ENCODE measurements around the gene PTPRR.

Gene PTPRR

DNA sequence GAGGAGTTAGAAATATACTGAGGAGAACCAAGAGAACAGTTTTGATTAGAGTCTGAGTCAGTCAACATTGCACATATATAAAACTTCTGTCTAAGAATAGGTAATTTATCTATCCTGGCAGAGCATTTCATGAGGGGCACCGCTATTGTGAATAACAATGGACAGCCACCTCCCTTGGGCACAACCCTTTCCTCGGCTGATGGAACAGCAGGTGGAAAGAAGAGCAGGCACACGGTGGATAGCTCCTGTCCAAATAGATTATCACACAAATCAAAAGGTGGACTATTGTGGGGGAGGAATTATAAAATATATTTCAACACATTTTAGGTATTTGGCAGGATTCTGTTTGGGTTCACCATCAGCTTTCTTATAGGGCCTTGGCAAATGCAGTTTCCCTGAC, 199.3 kb downstream of the PTPRR start:
- TF ChIP-seq, protein P1, sequence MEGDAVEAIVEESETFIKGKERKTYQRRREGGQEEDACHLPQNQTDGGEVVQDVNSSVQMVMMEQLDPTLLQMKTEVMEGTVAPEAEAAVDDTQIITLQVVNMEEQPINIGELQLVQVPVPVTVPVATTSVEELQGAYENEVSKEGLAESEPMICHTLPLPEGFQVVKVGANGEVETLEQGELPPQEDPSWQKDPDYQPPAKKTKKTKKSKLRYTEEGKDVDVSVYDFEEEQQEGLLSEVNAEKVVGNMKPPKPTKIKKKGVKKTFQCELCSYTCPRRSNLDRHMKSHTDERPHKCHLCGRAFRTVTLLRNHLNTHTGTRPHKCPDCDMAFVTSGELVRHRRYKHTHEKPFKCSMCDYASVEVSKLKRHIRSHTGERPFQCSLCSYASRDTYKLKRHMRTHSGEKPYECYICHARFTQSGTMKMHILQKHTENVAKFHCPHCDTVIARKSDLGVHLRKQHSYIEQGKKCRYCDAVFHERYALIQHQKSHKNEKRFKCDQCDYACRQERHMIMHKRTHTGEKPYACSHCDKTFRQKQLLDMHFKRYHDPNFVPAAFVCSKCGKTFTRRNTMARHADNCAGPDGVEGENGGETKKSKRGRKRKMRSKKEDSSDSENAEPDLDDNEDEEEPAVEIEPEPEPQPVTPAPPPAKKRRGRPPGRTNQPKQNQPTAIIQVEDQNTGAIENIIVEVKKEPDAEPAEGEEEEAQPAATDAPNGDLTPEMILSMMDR (IDR thresholded peaks at IDR 0.05; ENCODE audit: low read depth, low read length, missing control alignments) = no peak
- no peak overlapping the region for H3K4me3 ChIP-seq (replicated peaks; ENCODE audit: low read depth, low read length)

DNA sequence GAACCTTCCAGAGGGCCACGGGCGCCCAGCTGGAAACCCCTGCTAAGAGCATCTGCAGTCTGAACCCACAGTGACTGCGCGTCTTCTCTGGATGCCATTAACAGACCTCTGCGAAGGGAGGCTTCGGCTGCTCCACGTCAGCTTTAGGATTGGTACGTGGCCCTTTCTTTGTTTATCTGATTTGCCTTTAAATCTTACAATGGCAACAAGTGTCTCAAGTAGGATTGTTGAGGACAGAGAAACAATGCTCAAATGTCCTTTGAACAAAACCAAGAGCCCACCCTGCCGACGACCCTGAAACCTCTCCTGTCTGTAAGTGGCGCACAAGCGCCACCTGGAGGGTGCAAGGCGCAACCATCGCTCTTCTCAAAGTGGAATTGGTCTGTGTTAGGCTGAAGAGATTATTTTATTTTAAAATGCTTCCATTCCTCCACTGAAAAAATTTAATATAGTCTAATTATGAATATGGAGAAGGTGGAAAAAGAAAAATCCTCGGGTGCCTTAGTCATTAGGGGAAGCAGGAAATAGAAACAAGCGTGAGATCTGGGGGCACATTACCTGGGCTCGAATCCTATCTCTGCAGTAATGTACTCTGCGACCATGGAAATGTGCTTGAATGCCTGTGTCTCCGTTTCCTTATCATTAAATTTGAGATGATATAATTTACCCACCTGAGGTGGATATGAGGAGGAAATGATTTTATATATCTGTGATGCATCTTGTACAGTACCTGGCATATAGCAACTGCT, 200.7 kb downstream of the PTPRR start:
- peak overlapping the region; percentile 22 for H3K4me3 ChIP-seq (replicated peaks; ENCODE audit: low read depth, low read length)
- DNase-seq (ENCODE audit: extremely low read depth, low read depth) = no peak
- TF ChIP-seq, protein P1 (IDR thresholded peaks at IDR 0.05; ENCODE audit: low read depth, low read length, missing control alignments) = peak; percentile 96

More for the DNA sequence above, 199.3 kb downstream of the PTPRR start:
- DNase-seq (ENCODE audit: extremely low read depth, low read depth) = no peak

DNA sequence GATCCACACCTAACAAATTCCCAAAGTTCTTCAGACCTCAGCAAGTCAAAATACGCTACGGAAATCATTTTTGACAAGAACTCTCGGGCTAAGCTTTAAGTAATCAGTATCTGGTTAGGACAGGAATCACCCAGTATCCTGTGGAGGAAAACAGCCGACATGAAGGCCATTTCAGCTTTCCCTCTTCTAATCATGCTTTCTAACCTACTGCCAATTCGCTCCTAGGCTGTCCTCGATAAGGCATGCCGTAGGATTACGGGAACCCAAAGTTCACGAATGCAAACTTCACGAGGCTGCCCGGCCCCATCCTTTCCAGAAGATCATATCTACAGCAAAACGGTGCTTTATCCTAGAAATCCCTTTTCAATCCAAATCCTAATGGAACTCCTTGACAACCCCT, 201.5 kb downstream of the PTPRR start:
- TF ChIP-seq, protein P1 (IDR thresholded peaks at IDR 0.05; ENCODE audit: low read depth, low read length, missing control alignments) = no peak
- DNase-seq (ENCODE audit: extremely low read depth, low read depth) = no peak
- no peak overlapping the region for H3K4me3 ChIP-seq (replicated peaks; ENCODE audit: low read depth, low read length)

DNA sequence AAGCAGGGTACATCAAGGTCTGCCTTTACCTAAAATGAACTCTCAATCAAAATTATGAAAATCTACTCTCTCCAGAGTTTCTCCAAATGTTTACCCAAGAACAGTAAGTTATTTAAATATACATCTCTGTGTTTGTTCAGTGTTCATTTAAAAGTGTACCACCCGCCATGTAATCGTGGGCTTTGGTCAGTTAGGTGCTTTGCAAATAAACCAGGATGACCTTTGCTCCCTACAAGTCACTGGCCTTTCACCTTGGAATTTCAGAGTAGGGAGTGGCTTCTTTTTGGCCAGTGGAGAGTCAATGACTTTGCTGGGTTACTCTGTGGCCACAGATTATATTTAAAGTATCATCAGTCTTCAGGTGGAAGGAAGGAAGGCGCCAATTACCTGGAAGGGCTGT, 208.7 kb downstream of the PTPRR start:
- TF ChIP-seq, protein P1 (IDR thresholded peaks at IDR 0.05; ENCODE audit: low read depth, low read length, missing control alignments) = no peak
- no peak for DNase-seq (ENCODE audit: extremely low read depth, low read depth)
- no peak overlapping the region for H3K4me3 ChIP-seq (replicated peaks; ENCODE audit: low read depth, low read length)

DNA sequence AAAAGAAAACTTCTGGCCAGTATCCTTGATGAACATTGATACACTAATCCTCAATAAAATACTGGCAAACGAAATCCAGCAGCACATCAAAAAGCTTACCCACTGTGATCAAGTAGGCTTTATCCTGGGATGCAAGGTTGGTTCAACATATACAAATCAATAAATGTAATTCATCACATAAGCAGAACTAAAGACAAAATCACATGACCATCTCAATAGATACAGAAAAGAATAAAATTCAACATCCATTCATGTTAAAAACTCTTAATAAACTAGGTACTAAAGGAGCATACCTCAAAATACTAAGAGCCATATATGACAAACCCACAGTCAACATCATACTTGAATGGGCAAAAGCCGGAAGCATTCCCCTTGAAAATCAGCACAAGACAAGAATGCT, 211.5 kb downstream of the PTPRR start:
- TF ChIP-seq, protein P1 (IDR thresholded peaks at IDR 0.05; ENCODE audit: low read depth, low read length, missing control alignments) = no peak
- no peak for DNase-seq (ENCODE audit: extremely low read depth, low read depth)

DNA sequence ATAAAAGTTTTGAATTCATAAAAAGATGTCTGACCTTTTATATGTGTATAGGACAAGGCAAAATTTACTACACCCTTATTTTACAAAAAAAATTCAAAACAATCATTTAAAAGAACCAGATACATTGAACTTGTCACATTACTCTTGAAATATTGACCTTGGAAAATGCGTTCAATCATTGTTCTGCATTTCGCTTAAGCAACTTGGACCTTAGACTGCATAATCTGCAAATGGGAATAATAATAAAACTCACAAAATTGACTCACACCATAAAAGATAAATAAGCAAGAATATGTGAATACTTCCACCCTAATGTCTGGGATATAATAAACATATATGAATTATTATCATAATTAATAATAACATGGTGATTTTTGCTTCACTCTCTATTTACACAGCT, 213.9 kb downstream of the PTPRR start:
- TF ChIP-seq, protein P1 (IDR thresholded peaks at IDR 0.05; ENCODE audit: low read depth, low read length, missing control alignments) = no peak
- no peak for DNase-seq (ENCODE audit: extremely low read depth, low read depth)
- H3K4me3 ChIP-seq (replicated peaks; ENCODE audit: low read depth, low read length) = no peak overlapping the region

More for the DNA sequence above, 211.5 kb downstream of the PTPRR start:
- no peak overlapping the region for H3K4me3 ChIP-seq (replicated peaks; ENCODE audit: low read depth, low read length)

DNA sequence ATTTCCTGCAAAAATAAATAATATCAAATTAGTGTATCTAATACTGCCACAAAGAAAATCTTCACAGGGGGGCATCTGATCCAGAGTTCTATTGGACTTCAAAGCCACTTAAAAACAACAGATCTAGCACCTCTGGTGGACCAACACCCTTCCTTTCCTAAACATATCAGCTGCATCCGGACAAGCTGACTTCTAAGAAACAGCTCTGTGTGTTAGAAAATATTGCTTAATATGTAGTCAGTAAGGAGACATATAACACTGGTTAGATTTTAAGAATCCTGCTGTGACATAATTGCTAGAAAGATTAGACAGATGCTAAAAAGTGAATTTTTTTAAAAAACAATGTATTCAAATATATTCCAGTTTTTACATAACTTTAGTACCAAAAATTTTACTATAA, 222.2 kb downstream of the PTPRR start:
- no peak for DNase-seq (ENCODE audit: extremely low read depth, low read depth)
- H3K4me3 ChIP-seq (replicated peaks; ENCODE audit: low read depth, low read length) = no peak overlapping the region
- TF ChIP-seq, protein P1 (IDR thresholded peaks at IDR 0.05; ENCODE audit: low read depth, low read length, missing control alignments) = no peak
